ENCODE results near the gene CHERP. TPM values are rescaled to one million over a fixed set of nuclear protein-coding genes. Genes with fewer than 3 reads are reported as not detected.
A peak's percentile ranks its signal among the peaks of the same experiment; 100 is the strongest.

Gene CHERP
- total RNA-seq, 1 donor from 2014 or later: 78.4 TPM

GRCh38 chr19:16584248-16585093 lies 42.2 kb upstream of the CHERP start:
- peak in 1 of 2 experiments; percentile 51 for DNase-seq (ENCODE audit: low spot score in 2 of 2, unreplicated experiment in 2 of 2)
- peaks cover 47% of the 10 kb centered on the region for H3K4me1 Mint-ChIP-seq
- TF ChIP-seq, protein P1, sequence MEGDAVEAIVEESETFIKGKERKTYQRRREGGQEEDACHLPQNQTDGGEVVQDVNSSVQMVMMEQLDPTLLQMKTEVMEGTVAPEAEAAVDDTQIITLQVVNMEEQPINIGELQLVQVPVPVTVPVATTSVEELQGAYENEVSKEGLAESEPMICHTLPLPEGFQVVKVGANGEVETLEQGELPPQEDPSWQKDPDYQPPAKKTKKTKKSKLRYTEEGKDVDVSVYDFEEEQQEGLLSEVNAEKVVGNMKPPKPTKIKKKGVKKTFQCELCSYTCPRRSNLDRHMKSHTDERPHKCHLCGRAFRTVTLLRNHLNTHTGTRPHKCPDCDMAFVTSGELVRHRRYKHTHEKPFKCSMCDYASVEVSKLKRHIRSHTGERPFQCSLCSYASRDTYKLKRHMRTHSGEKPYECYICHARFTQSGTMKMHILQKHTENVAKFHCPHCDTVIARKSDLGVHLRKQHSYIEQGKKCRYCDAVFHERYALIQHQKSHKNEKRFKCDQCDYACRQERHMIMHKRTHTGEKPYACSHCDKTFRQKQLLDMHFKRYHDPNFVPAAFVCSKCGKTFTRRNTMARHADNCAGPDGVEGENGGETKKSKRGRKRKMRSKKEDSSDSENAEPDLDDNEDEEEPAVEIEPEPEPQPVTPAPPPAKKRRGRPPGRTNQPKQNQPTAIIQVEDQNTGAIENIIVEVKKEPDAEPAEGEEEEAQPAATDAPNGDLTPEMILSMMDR (IDR thresholded peaks at IDR 0.05; ENCODE audit: unreplicated experiment): no peak

GRCh38 chr19:16582486-16583261 lies 40.4 kb upstream of the CHERP start:
- H3K9me3 Mint-ChIP-seq: no peaks in the 10 kb centered on the region
- H3K4me1 Mint-ChIP-seq: peaks cover 29% of the 10 kb centered on the region
- peaks cover 4% of the 10 kb centered on the region for H3K36me3 Mint-ChIP-seq
- TF ChIP-seq, protein P1 (IDR thresholded peaks at IDR 0.05; ENCODE audit: unreplicated experiment): no peak
- no peak overlapping the region for H3K4me3 Mint-ChIP-seq
- no peak overlapping the region for H3K27ac Mint-ChIP-seq
- DNase-seq (ENCODE audit: low spot score in 2 of 2, unreplicated experiment in 2 of 2): no peak
- H3K27me3 Mint-ChIP-seq (ENCODE audit: low read depth): no peaks in the 10 kb centered on the region

More at GRCh38 chr19:16584248-16585093, 42.2 kb upstream of the CHERP start:
- H3K27me3 Mint-ChIP-seq (ENCODE audit: low read depth): no peaks in the 10 kb centered on the region
- no peak overlapping the region for H3K4me3 Mint-ChIP-seq
- peak overlapping the region; percentile 60 for H3K27ac Mint-ChIP-seq
- H3K36me3 Mint-ChIP-seq: no peaks in the 10 kb centered on the region
- H3K9me3 Mint-ChIP-seq: no peaks in the 10 kb centered on the region

GRCh38 chr19:16581971-16582343 lies 39.7 kb upstream of the CHERP start:
- no peak overlapping the region for H3K4me3 Mint-ChIP-seq
- H3K9me3 Mint-ChIP-seq: no peaks in the 10 kb centered on the region
- peaks cover 22% of the 10 kb centered on the region for H3K4me1 Mint-ChIP-seq
- DNase-seq (ENCODE audit: low spot score in 2 of 2, unreplicated experiment in 2 of 2): no peak
- H3K27ac Mint-ChIP-seq: no peak overlapping the region
- TF ChIP-seq, protein P1 (IDR thresholded peaks at IDR 0.05; ENCODE audit: unreplicated experiment): no peak
- peaks cover 6% of the 10 kb centered on the region for H3K36me3 Mint-ChIP-seq
- no peaks in the 10 kb centered on the region for H3K27me3 Mint-ChIP-seq (ENCODE audit: low read depth)

- H3K4me3 Mint-ChIP-seq: no peak overlapping the region
- H3K9me3 Mint-ChIP-seq: no peaks in the 10 kb centered on the region
- no peak for DNase-seq (ENCODE audit: low spot score in 2 of 2, unreplicated experiment in 2 of 2)
- H3K36me3 Mint-ChIP-seq: peaks cover 7% of the 10 kb centered on the region
- peaks cover 18% of the 10 kb centered on the region for H3K4me1 Mint-ChIP-seq
- H3K27me3 Mint-ChIP-seq (ENCODE audit: low read depth): no peaks in the 10 kb centered on the region
- TF ChIP-seq, protein P1 (IDR thresholded peaks at IDR 0.05; ENCODE audit: unreplicated experiment): no peak
- no peak overlapping the region for H3K27ac Mint-ChIP-seq
Measured at GRCh38 chr19:16581145-16581970, 39.1 kb upstream of the CHERP start.

DNA sequence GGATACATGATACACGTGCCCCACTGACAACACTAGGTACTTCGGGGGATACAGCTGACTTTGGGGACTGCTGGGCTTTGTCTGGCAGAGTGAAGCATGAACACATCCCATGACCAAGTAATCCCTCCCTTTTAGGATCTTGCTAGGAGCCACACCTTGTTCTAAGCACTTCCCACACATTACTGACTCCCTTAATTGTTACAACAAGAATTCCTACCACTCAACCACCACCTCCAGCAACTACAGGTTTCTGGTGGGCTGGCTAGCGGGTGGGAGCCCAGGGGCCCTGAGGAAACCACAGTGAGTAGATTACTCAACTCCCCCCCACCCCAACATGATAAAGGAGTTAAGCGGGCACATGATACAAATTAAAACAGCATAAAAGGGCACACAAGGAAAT lies 37.1 kb upstream of the CHERP start:
- TF ChIP-seq, protein P1 (IDR thresholded peaks at IDR 0.05; ENCODE audit: unreplicated experiment): no peak
- no peak overlapping the region for H3K27ac Mint-ChIP-seq
- no peaks in the 10 kb centered on the region for H3K9me3 Mint-ChIP-seq
- no peak overlapping the region for H3K4me3 Mint-ChIP-seq
- no peaks in the 10 kb centered on the region for H3K27me3 Mint-ChIP-seq (ENCODE audit: low read depth)
- DNase-seq (ENCODE audit: low spot score in 2 of 2, unreplicated experiment in 2 of 2): no peak
- peaks cover 13% of the 10 kb centered on the region for H3K36me3 Mint-ChIP-seq
- H3K4me1 Mint-ChIP-seq: peaks cover 8% of the 10 kb centered on the region
